Measurements from ENCODE around the gene HOXA7. TPM values are rescaled to one million over a fixed set of nuclear protein-coding genes. Genes with fewer than 3 reads are reported as not detected.
A peak's percentile ranks its signal among the peaks of the same experiment; 100 is the strongest.

The HOXA7 gene
- total RNA-seq, 4 donors from 2014 or later = 0.26 to 9.1 (median 5.2) TPM

GRCh38 chr7:27147199-27148030 lies 9.1 kb downstream of the HOXA7 start, which contains the start of gene HOXA6:
Gene HOXA6, minus strand, starts transcription at chr7:27147774. Its CDS starts 25 bp downstream, at chr7:27147749.
- TF ChIP-seq, protein P1, sequence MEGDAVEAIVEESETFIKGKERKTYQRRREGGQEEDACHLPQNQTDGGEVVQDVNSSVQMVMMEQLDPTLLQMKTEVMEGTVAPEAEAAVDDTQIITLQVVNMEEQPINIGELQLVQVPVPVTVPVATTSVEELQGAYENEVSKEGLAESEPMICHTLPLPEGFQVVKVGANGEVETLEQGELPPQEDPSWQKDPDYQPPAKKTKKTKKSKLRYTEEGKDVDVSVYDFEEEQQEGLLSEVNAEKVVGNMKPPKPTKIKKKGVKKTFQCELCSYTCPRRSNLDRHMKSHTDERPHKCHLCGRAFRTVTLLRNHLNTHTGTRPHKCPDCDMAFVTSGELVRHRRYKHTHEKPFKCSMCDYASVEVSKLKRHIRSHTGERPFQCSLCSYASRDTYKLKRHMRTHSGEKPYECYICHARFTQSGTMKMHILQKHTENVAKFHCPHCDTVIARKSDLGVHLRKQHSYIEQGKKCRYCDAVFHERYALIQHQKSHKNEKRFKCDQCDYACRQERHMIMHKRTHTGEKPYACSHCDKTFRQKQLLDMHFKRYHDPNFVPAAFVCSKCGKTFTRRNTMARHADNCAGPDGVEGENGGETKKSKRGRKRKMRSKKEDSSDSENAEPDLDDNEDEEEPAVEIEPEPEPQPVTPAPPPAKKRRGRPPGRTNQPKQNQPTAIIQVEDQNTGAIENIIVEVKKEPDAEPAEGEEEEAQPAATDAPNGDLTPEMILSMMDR (IDR thresholded peaks at IDR 0.05) = no peak
- no peak for TF ChIP-seq POLR2A (IDR thresholded peaks at IDR 0.05)
- Histone ChIP-seq H3K36me3 (no peaks in the 10 kb centered on the region), H3K4me3 (peak within 1 kb of the TSS; percentile 43 to 59), H3K4me1 (no peaks in the 10 kb centered on the region), H3K27me3 (no peaks in the 10 kb centered on the region), H3K9me3 (no peaks in the 10 kb centered on the region), H3K27ac (peak within 1 kb of the TSS; percentile 96)
- intact Hi-C loops (cut with DNase I; ENCODE audit: low total_unique reads) = loop anchor here (10.0 kb wide), 1 partner anchor 53 kb away; the partner anchor contains the start of gene HOXA1
- DNase-seq = peak; percentile 57

DNA sequence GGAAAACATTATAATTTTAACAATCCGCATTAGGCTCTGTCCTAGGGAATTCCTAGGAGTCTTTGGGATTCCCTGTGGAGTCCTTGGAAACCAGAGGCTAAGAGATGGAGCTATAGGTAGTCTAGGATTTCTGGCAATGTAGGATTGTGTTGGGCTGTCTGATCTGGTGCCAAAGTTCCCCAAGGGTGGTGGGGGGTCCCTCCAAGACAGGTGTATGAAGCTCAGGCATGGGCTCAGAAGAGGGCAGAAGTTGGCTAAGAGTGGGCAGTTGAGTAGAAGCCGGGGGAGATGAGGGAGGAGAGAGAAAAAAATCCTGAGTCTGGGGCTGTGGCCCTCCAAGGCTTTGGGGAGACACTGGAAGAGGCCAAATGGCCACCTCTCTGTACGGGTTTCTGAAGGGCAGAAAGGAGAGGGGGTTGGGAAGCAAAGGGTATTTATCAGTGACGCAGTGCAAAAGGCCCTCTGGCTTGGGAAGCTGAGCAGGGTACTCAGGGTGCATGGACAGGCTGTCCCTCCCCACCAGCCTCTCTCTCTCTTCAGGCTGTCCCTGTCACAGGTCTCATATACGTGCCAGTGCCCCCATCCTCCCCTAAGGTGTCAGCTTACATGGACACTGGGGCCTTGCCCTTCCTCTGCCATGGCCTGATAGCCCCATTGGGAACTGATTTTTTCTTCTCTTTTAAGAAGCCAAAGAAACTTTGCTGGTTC lies 9.8 kb downstream of the HOXA7 start:
- no peaks in the 10 kb centered on the region for H3K27me3 ChIP-seq
- peak overlapping the region in 1 of 2 donors; percentile 59 for H3K4me3 ChIP-seq
- intact Hi-C loops (cut with DNase I; ENCODE audit: low total_unique reads) = loop anchor here (10.0 kb wide), 1 partner anchor 52 kb away; the partner anchor contains the start of gene HOXA1
- H3K27ac ChIP-seq = peak overlapping the region; percentile 96
- no peak for DNase-seq
- H3K4me1 ChIP-seq = no peaks in the 10 kb centered on the region
- no peak for TF ChIP-seq POLR2A (IDR thresholded peaks at IDR 0.05)
- TF ChIP-seq, protein P1 (IDR thresholded peaks at IDR 0.05) = no peak
- H3K36me3 ChIP-seq = no peaks in the 10 kb centered on the region
- H3K9me3 ChIP-seq = no peaks in the 10 kb centered on the region

- intact Hi-C loops (cut with DNase I; ENCODE audit: low total_unique reads) = loop anchor here (10.0 kb wide), 1 partner anchor 51 kb away; the partner anchor contains the start of gene HOXA1
- peak in 1 of 2 donors; percentile 24 for DNase-seq
- no peak overlapping the region for H3K4me3 ChIP-seq
- no peaks in the 10 kb centered on the region for H3K27me3 ChIP-seq
- no peaks in the 10 kb centered on the region for H3K36me3 ChIP-seq
- H3K4me1 ChIP-seq = no peaks in the 10 kb centered on the region
- TF ChIP-seq, protein P1 (IDR thresholded peaks at IDR 0.05) = no peak
- no peak for TF ChIP-seq POLR2A (IDR thresholded peaks at IDR 0.05)
- H3K9me3 ChIP-seq = no peaks in the 10 kb centered on the region
- peak overlapping the region in 1 of 2 donors; percentile 45 for H3K27ac ChIP-seq
Measured at GRCh38 chr7:27145914-27146412, 10.5 kb downstream of the HOXA7 start.

DNA sequence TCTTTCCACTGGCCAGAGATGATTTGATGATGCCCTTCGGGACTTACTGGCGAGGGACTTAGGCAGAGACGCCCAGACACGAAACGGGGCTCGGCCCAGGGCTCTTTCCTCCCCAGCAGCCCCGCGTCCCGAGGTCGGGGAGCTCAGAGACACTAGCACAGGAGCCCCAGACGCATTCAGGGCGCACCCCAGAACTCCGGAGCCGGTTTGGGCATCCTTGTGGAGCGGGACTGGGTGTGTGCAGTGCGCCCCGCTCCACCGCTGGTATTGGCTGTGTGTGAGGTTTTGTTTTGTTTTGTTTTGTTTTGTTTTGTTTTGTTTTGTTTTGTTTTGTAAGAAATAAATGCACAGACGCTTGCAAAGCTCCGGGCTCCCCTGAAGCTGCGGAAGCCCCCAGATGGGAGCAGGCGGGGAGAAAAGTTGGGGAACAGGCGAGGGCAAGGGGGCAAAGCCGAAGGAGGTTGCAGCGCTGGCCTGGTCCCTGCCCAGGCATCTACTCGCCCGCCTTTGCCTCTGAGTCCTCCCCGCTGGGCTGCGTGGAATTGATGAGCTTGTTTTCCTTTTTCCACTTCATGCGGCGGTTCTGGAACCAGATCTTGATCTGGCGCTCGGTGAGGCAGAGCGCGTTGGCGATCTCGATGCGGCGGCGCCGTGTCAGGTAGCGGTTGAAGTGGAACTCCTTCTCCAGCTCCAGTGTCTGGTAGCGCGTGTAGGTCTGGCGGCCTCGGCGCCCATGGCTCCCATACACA lies 11.1 kb downstream of the HOXA7 start:
- no peaks in the 10 kb centered on the region for H3K36me3 ChIP-seq
- peak overlapping the region in 1 of 2 donors; percentile 45 for H3K27ac ChIP-seq
- intact Hi-C loops (cut with DNase I; ENCODE audit: low total_unique reads) = loop anchor here (10.0 kb wide), 1 partner anchor 51 kb away; the partner anchor contains the start of gene HOXA1
- H3K9me3 ChIP-seq = no peaks in the 10 kb centered on the region
- H3K4me3 ChIP-seq = no peak overlapping the region
- peak in 1 of 2 donors; percentile 21 for DNase-seq
- no peaks in the 10 kb centered on the region for H3K4me1 ChIP-seq
- H3K27me3 ChIP-seq = no peaks in the 10 kb centered on the region
- TF ChIP-seq, protein P1 (IDR thresholded peaks at IDR 0.05) = no peak
- TF ChIP-seq POLR2A (IDR thresholded peaks at IDR 0.05) = no peak
